Right renal pelvis (tissue), 4 donors: ENCODE data around the gene CLDN22. TPM values are rescaled to one million over a fixed set of nuclear protein-coding genes. Genes with fewer than 3 reads are reported as not detected.

Source experiments
- DNase-seq, 4 donors: peaks; one replicate each; pipeline ENCODE4 v3.0.0-alpha.2; 2013; ENCODE audit warnings: low read depth in 4 of 4, low spot score in 3 of 4, missing footprints in 1 of 4
- polyA plus RNA-seq, 4 donors: library from polyadenylated mRNA; unstranded; fragments of 120-200 nt; gene quantifications; one replicate each; pipeline ENCODE4 v1.2.1, GENCODE V29; 2013; ENCODE audit not compliant: insufficient read length in 4 of 4

The CLDN22 gene
- polyA plus RNA-seq, 4 donors = 0.38 to 0.77 (median 0.51) TPM

DNA sequence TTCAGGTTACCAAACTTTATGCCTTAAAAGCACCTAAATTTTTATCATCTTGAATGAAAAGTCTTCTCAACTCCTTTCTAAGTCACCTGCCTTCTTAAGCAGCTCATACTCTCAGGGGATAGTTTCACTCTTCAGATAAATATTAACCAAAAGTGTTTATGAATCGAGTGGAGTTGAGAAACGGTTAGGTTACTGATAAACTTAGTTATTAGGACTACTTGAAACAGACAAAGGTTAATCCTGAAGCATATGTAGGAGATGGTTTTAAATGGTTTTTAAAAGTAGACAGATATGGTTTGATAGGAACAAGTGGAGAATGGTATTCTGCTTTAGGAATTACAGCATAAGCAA, 32.8 kb downstream of the CLDN22 start:
- DNase-seq = no peak

DNA sequence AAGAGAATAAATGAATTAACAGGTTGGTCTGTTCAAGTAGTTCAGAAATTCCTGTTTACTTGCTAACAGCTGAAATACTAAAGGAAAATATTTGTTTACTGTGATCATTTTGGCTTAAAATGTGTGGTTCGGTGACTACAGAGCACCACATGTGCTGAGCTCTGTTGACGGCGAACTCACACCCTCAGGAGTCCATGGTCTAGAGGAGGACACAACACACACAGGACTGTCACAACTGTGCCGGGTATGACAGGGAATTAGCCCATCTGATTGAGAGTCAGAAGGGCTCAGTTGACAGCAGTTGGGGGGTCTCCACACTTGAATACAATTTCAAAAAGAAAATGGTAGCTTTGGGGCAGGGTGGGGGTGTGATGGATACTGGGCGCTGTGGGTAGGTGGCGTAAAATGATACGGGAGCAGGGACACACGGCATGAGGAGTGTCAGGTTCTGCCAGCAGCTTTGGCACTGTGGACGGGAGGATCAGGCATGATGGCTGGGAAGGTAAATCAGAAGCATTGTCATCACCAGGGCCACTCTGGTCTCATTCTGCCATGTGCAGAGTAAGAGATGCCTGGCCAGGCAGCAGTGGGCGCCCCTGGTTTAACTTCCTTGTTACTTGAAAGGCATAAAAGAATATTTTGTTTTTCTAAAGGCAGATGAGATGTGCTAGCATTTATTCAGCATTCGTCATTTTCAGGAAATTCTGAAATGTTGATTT, 33.3 kb downstream of the CLDN22 start:
- DNase-seq = no peak

DNA sequence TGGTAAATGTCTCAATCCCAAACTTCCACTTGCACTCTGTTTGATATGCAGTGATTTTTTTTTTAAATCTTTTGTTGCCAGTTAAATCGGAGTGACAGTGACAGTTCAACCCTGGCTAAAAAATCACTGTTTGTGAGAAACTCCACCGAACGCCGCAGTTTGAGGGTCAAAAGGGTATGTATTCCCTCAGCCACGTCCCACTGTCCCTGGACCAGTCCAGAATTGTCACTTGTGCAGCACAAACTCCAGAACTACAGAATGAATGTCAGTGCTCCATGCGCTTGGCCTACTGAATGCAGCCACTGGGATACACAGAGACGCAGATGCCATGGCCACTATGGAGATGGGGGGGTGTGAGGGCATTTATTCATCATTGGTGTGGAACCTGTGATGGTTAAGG, 34.2 kb downstream of the CLDN22 start:
- DNase-seq = no peak

DNA sequence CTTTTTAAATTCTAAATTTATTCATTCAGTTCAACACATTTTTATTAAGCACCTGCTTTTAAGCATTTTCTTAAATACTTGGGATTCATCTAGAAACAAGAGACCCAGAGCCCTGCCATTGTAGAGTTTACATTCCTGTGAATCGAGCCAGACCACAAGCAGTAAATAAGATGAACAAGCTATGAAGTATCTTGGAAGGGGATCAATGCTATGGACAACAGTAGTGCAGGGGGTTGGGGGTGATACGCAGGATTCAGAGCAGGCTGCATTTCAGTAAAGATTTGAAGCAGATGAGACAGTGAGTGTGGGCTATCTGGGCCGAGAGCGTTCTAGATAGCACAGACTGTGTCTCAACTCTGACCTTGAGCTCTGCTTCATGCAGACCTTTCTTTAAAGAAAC, 35.1 kb downstream of the CLDN22 start:
- DNase-seq = peak in 3 of 4 donors; percentile 23 to 31 (median 28)

DNA sequence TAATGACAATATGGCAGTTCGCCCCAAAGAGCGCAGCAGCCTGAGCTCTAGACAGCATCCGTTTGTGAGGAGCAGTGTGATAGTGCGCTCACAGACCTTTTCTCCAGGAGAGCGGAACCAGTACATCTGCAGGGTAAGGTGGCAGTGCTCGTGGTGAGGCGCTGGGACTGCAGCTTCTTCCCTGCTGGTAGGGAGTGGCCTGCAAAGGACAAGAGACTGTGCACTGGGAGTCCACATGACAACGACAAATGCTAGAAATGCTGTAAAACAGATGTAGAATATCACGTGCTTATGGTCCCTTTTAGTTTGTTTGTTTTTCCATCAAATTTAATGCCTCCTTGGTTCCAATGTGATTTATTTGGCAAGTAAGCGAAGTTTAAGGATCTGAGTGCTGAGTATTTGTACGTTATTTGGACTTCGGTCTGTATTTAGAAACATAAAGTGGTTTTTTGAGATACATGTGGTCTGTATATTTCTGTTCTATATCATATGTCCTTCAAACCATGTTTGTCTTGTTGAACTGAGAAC, 35.8 kb downstream of the CLDN22 start:
- peak in 3 of 4 donors; percentile 35 to 57 (median 38) for DNase-seq

DNA sequence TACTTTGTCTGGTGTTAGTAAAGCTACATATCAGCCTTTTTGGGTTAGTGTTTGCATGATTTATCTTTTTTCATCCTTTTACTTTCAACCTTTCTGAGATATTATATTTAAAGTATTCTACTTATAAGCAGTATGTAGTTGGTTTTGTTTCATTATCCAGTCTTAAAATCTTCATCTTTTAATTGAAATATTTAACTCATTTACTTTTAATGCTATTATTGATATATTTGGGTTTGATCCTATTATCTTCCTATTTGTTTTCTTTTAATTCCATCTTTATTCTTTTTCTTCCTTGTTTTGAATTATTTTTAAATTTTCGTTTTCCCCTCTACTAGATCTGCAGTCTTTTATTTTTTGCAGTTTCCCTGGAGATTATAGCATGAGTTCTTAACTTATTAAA, 44.0 kb downstream of the CLDN22 start:
- no peak for DNase-seq

DNA sequence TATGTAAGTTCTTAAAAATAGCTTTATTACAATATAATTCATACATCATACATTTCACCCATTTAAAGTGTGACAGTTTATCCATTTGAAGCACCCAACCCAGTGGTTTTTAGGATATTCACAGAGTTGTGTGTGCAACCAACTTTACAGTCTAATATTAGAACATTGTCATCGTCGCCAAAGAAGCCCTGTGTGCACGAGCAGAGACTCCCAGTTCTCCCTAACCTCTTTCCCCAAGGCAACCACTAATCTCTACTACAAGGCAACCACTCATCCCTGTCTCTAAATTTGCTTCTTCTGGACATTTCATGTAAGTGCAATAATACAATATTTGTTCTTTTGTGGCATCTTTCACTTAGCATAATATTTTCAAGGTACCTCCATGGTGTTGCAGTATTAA, 47.7 kb downstream of the CLDN22 start:
- DNase-seq = no peak

DNA sequence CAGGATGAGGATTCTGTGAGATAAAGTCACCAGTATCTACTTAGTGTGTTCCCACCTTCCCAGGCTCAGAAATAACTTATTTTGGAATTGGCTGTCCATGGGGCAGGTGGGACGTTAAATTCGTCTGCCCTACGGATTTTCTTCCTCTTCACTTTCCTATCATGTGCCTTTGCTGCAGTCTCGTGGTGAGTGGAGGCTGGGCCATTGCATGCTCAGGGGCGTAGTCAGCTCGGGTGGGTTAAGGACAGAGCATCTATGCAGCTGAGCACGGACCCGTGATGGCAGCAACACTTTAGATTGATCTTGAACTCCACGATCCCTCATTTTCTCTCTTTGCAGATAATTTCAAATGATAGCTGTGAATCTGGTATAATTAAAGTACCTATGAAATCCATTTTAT, 51.5 kb downstream of the CLDN22 start:
- no peak for DNase-seq

Other genes starting within 250 kb of the CLDN22 start
- 10 to 100 TPM; 55.5 to 72.1 (median 56.4) TPM for gene WWC2, start 221.0 kb downstream of the CLDN22 start, polyA plus RNA-seq
- gene CLDN24, start 2.1 kb upstream of the CLDN22 start, polyA plus RNA-seq = under 1 TPM in 2 of 4 donors, not detected in 2; 0.17 to 0.69 TPM
- gene CDKN2AIP, start 124.4 kb upstream of the CLDN22 start, polyA plus RNA-seq = 10 to 100 TPM; 36.6 to 43.7 (median 39.3) TPM
- gene ING2, start 184.8 kb upstream of the CLDN22 start, polyA plus RNA-seq = 10 to 100 TPM; 24.5 to 27.5 (median 25.8) TPM